OCI-LY1 (cell line): ENCODE data around the gene LHFPL2.

Source experiments
- CTCF ChIP-seq: fragments of 200-600 bp; sonication (generic), shearing (Covaris generic); IDR thresholded peaks from 2 replicates; pipeline ENCODE4 v1.5.1; 2017; ENCODE audit warnings: mild to moderate bottlenecking, antibody characterized with exemption, low read length, moderate library complexity, mixed read lengths
- EZH2 ChIP-seq: fragments of 200-600 bp; sonication (generic), shearing (Covaris generic); IDR thresholded peaks from 2 replicates; pipeline ENCODE4 v1.8.0; 2017; ENCODE audit warnings: borderline replicate concordance, mixed run types, mild to moderate bottlenecking, antibody characterized with exemption, low read length, moderate library complexity, mixed read lengths

- TF ChIP-seq CTCF: no peak
- TF ChIP-seq EZH2: no peak
Observed at GRCh38 chr5:78650531-78650930, 2.0 kb upstream of the LHFPL2 start.
